ENCODE results near the gene SREBF1.
"Not testable (repeated sequence)": the region's sequence is repeated elsewhere in the genome, so short reads cannot be mapped to it uniquely, and the experiment has no call there.

Gene SREBF1

DNA sequence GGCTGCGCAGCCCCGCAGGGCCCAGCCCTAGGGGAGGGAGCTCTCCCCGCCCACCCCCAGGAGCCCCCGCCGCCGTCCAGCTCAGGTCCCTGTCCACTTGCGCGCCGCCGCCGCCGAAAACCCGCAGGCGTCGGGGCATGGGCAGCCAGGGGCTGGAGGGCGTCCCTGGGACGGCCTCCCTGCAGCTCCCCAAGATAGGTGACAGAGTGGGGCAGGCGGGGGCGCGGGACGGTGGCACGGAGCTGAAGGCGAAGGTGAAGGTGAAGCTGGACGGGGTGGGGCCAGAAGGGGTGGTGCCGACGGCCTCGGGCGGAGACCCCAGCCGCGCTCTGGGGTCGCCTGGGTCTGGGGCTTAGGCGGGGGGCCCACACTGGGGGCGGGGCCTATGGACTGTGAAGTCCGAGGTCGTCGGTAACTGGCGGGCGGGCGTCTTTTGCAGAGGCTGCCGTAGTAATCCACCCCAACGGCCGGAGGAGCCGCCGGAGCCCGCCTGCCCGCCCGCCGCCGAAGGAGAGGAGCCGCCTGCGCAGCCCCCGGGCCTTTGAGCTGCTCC lies 27.2 kb downstream of the SREBF1 start:
- DNase-seq, result no peak

- DNase-seq, result no peak
Measured at GRCh38 chr17:17808706-17809432, 27.9 kb downstream of the SREBF1 start.

GRCh38 chr17:17808200-17808599 lies 28.6 kb downstream of the SREBF1 start:
- not testable (repeated sequence) for DNase-seq

GRCh38 chr17:17807440-17807839 lies 29.3 kb downstream of the SREBF1 start:
- no peak for DNase-seq

DNA sequence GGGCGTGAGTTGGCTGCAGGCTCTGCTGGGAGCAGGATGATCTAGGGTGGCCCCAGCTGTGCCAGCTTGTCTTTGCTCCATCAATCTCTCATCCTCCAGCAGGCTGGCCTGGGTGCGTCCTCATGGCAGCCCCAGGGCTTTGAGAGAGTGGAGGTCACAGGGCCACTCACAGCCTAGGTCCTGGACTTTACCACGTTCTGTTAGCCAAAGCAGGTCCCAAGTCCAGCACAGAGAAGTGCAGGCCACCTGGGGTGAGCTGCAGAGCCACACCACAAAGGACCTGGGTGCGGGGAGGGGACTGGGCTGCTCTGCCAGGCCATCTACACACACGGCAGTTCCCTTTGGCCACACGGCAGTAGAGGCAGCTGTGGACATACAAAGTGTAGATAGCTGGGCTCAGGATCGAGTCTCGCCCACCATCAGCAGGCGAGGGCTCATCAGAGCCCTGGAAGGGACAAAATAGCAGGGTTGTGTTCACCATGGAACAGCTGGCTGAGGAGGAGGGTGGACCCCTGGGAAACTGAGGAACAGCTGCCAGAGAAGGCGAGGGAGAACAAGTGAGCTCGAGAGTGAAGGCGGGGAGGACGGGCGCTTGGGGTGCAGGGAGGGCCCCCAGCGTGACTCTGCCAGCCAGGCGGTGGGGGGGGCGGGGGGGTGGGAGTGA lies 30.0 kb downstream of the SREBF1 start:
- no peak for DNase-seq

DNA sequence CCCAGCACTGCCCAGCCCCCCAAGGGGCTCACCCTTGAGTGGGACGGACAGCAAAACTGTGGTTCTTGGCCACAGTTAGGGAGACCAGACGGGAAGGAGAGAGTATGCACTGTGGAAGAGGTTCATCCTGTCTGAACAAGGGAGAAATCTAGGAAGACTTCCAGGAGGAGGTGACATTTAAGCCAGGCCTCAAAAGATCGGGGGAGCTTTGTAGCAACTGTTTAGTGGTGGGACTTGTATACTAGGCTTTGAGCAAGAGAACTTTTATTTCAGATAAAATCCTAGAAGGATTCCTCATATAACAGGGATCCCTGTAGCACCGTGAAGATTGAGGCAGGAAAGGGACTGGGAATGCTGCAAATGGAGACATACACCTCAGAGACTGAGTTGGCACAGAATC lies 30.8 kb downstream of the SREBF1 start:
- DNase-seq, result no peak

DNA sequence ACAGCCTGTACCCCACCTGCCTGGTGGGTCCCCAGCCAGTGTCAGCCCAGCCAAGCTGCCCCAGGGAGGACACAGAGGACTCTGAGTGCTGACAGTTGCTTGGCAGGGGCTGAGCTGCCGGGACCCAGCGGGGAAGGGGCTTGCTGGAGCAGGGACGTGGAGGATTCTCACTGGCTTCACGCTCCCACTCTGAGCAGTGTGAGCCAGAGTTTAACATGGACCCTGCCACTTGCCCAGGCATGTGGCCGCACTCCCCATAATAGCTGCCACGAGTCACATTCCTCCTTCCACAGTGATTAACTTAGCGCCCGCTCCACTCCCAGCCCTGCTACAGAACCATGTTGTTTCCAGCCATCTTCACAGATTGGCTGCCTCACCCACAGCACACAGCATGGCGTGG lies 31.2 kb downstream of the SREBF1 start:
- DNase-seq, result no peak

GRCh38 chr17:17804007-17804406 lies 32.8 kb downstream of the SREBF1 start:
- DNase-seq, result no peak

GRCh38 chr17:17801800-17802481 lies 34.8 kb downstream of the SREBF1 start:
- DNase-seq, result no peak

DNA sequence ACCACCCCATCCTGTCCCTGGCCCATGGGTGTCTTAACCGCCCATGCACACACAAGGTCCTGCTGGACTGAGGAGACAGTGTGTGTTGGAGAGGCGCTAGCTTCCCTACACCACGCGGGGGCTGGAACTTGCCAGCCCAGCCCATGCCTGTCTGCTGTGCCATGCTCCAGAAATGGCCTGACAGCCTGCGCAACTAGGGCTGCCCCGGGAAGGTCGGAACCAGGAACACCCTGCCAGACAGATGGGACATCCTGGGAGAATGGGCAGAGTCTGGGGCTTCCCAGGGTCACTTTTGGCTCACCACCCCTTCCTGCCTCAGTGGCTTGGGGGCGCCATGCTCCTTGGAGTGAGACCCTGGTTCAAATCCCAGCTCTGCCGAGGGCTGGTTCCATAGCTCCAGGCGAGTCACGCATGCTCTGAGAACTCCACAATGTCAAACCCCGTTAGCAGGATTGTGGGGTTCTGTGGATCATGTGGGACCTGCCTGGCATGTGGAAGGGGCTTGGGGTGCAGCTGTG lies 36.2 kb downstream of the SREBF1 start:
- DNase-seq, result no peak

GRCh38 chr17:17798573-17799255 lies 38.1 kb downstream of the SREBF1 start:
- no peak for DNase-seq

DNA sequence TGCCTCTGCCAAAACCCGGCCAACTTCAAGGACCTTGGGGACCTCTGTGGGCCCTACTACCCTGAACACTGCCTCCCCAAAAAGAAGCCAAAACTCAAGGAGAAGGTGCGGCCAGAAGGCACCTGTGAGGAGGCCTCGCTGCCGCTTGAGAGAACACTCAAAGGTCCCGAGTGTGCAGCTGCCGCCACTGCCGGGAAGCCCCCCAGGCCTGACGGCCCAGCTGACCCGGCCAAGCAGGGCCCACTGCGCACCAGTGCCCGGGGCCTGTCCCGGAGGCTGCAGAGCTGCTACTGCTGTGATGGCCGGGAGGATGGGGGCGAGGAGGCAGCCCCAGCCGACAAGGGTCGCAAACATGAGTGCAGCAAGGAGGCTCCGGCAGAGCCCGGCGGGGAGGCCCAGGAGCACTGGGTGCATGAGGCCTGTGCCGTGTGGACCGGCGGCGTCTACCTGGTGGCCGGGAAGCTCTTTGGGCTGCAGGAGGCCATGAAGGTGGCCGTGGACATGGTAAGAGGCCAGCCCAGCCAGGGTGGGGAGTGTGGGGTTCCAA lies 38.7 kb downstream of the SREBF1 start:
- DNase-seq, result no peak

DNA sequence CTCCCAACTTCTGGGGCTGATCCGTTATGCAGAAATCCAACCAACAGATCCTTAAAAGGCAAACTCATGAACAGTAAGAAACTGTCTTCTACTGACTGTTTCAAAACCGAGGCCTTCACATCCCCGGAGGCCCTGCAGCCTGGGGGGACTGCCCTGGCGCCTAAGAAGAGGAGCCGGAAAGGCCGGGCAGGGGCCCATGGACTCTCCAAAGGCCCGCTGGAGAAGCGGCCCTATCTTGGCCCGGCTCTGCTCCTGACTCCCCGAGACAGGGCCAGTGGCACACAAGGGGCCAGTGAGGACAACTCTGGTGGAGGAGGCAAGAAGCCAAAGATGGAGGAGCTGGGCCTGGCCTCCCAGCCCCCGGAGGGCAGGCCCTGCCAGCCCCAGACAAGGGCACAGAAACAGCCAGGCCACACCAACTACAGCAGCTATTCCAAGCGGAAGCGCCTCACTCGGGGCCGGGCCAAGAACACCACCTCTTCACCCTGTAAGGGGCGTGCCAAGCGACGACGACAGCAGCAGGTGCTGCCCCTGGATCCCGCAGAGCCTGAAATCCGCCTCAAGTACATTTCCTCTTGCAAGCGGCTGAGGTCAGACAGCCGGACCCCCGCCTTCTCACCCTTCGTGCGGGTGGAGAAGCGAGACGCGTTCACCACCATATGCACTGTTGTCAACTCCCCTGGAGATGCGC lies 39.5 kb downstream of the SREBF1 start:
- no peak for DNase-seq

DNA sequence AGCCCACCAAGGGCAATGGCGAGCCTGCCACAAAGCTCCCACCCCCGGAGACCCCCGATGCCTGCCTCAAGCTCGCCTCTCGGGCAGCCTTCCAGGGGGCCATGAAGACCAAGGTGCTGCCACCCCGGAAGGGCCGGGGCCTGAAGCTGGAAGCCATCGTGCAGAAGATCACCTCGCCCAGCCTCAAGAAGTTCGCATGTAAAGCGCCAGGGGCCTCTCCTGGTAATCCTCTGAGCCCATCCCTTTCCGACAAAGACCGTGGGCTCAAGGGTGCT lies 40.1 kb downstream of the SREBF1 start:
- DNase-seq, result no peak

DNA sequence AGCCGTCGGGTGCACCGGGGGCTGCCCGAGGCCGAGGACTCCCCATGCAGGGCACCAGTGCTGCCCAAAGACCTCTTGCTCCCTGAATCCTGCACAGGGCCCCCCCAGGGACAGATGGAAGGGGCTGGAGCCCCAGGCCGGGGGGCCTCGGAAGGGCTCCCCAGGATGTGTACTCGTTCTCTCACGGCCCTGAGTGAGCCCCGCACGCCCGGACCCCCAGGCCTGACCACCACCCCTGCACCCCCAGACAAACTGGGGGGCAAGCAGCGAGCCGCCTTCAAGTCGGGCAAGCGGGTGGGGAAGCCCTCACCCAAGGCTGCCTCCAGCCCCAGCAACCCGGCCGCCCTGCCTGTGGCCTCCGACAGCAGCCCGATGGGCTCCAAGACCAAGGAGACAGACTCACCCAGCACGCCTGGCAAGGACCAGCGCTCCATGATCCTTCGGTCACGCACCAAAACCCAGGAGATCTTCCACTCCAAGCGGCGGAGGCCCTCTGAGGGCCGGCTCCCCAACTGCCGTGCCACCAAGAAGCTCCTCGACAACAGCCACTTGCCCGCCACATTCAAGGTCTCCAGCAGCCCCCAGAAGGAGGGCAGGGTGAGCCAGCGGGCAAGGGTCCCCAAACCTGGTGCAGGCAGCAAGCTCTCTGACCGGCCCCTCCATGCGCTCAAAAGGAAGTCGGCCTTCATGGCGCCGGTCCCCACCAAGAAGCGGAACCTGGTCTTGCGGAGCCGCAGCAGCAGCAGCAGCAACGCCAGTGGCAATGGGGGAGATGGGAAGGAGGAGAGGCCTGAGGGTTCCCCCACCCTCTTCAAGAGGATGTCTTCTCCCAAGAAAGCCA lies 40.6 kb downstream of the SREBF1 start:
- DNase-seq, result no peak

DNA sequence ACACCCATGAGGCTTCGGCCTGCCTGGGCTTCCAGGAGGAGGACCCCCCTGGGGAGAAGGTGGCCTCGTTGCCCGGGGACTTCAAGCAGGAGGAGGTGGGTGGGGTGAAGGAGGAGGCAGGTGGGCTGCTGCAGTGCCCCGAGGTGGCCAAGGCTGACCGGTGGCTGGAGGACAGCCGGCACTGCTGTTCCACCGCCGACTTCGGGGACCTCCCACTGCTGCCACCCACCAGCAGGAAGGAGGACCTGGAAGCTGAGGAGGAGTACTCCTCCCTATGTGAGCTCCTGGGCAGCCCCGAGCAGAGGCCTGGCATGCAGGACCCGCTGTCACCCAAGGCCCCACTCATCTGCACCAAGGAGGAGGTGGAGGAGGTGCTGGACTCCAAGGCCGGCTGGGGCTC lies 41.5 kb downstream of the SREBF1 start:
- no peak for DNase-seq

GRCh38 chr17:17794382-17794781 lies 42.4 kb downstream of the SREBF1 start:
- DNase-seq, result no peak

GRCh38 chr17:17793378-17794214 lies 43.2 kb downstream of the SREBF1 start:
- no peak for DNase-seq

- DNase-seq, result no peak
Measured at GRCh38 chr17:17792551-17793377, 44.0 kb downstream of the SREBF1 start.

Data from NCI-H510A (cell line).